Measurements from ENCODE around the gene CCDC87. TPM values are rescaled to one million over a fixed set of nuclear protein-coding genes. Genes with fewer than 3 reads are reported as not detected.

Gene CCDC87
- total and polyA plus RNA-seq, 8 donors = 0.05 to 15.9 (median 0.29) TPM; not detected in 4

DNA sequence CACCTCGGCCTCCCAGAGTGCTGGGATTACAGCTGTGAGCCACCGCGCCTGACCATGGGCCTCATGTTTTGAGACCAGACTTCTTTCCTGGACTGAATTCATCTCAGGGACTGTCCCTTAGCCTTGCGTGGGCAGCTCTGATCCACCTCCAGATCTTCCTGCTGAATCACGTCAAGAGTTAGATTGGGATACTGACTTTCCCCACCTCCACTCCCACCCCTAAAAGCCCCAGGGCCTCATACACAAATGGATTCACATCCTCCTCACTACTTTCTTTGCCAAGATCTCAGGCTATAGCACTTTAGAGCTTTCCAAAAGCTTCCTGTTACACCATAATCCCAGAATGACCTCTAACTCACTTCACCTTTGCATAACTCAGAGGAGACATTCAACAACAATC is 12.1 kb downstream of the CCDC87 start:
- Histone ChIP-seq H3K4me1 (peaks cover 3 to 8% (median 6%) of the 10 kb centered on the region in 4 donors), H3K9me3 (peaks cover 0 to 13% (median 0%) of the 10 kb centered on the region in 4 donors), H3K27me3 (no peaks in the 10 kb centered on the region), H3K36me3 (no peaks in the 10 kb centered on the region), H3K4me3 (no peak overlapping the region), H3K27ac (no peak overlapping the region)
- TF ChIP-seq CTCF (IDR thresholded peaks at IDR 0.05) = no peak
- TF ChIP-seq POLR2AphosphoS5 (IDR thresholded peaks at IDR 0.05) = no peak
- TF ChIP-seq EP300 (IDR thresholded peaks at IDR 0.05) = no peak
- no peak for TF ChIP-seq POLR2A (IDR thresholded peaks at IDR 0.05)
- 77 to 86% (median 82%) methylated on average over 5 of the region's 5 CpGs for WGBS, 5 donors
- intact Hi-C loops (cut with DNase I; ENCODE audit: low total_unique reads) = no loop called here
- DNase-seq = no peak

- Histone ChIP-seq H3K4me3 (no peak overlapping the region), H3K27ac (no peak overlapping the region), H3K36me3 (no peaks in the 10 kb centered on the region), H3K4me1 (peaks cover 3 to 8% (median 6%) of the 10 kb centered on the region in 4 donors), H3K27me3 (no peaks in the 10 kb centered on the region), H3K9me3 (peaks cover 0 to 13% (median 0%) of the 10 kb centered on the region in 4 donors)
- intact Hi-C loops (cut with DNase I; ENCODE audit: low total_unique reads) = loop anchor here (2.0 kb wide), 1 partner anchor 100 kb away; no protein-coding TSS in a partner anchor
- WGBS, 5 donors = 15 to 17% (median 17%) methylated on average over 24 to 25 of the region's 25 CpGs
- TF ChIP-seq CTCF (IDR thresholded peaks at IDR 0.05) (peak in 5 of 7 experiments; percentile 74 to 85 (median 78)), POLR2A (IDR thresholded peaks at IDR 0.05) (no peak), POLR2AphosphoS5 (IDR thresholded peaks at IDR 0.05) (peak in 1 of 3 donors; percentile 63), EP300 (IDR thresholded peaks at IDR 0.05) (no peak)
- peak; percentile 84 to 89 for DNase-seq
These were observed 13.8 kb downstream of the CCDC87 start for GRCh38 chr11:66579017-66579606.

DNA sequence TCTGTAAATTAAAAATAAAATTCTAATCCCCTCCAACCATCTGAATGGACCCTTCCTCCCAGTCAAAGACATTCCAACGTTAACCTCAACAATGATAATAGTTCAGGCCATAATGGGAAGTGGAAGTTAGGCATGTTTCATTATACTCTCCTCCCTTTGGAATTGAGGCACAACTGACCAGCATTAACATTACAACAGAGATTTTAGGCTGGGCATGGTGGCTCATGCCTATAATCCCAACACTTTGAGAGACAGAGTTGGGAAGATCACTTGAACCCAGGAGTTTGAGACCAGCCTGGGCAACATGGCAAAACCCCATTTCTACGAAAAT is 22.0 kb downstream of the CCDC87 start:
- intact Hi-C loops (cut with DNase I; ENCODE audit: low total_unique reads) = no loop called here
- WGBS, 5 donors = 66 to 78% (median 70%) methylated on average over 2 of the region's 2 CpGs
- peaks cover 0 to 12% (median 4%) of the 10 kb centered on the region in 4 donors for H3K36me3 ChIP-seq

More for the DNA sequence above, 22.0 kb downstream of the CCDC87 start:
- Histone ChIP-seq H3K4me3 (no peak overlapping the region), H3K27ac (no peak overlapping the region), H3K9me3 (no peaks in the 10 kb centered on the region), H3K27me3 (peaks cover 0 to 6% (median 0%) of the 10 kb centered on the region in 3 donors), H3K4me1 (peaks cover 15 to 22% (median 20%) of the 10 kb centered on the region in 4 donors)
- no peak for TF ChIP-seq POLR2A (IDR thresholded peaks at IDR 0.05)
- no peak for TF ChIP-seq CTCF (IDR thresholded peaks at IDR 0.05)
- no peak for TF ChIP-seq EP300 (IDR thresholded peaks at IDR 0.05)
- no peak for TF ChIP-seq POLR2AphosphoS5 (IDR thresholded peaks at IDR 0.05)
- DNase-seq = no peak

Data from stomach (tissue), 9 donors.